ENCODE measurements around the gene PLRG1.

GRCh38 chr4:154528869-154529268 lies 21.3 kb downstream of the PLRG1 start:
- TF ChIP-seq CTCF (IDR thresholded peaks at IDR 0.05; ENCODE audit: low read depth, low read length, poor library complexity, severe bottlenecking) (no peak), EZH2phosphoT487 (IDR thresholded peaks at IDR 0.05; ENCODE audit: borderline replicate concordance, low read length) (no peak)
